OCI-LY3 (cell line): ENCODE measurements around the gene PAM.

Source experiments
- H2AFZ ChIP-seq: fragments of 200-600, 300-600 bp; shearing (Covaris generic); 2 replicates; pipeline ENCODE4 v1.6.0; 2014; ENCODE audit warnings: antibody characterized with exemption, low read depth, low read length
- H3K27ac ChIP-seq: fragments of 200-600, 300-600 bp; sonication (generic); 2 replicates; pipeline ENCODE4 v1.5.1; 2014; ENCODE audit warnings: mild to moderate bottlenecking, low read length, moderate library complexity, mixed read lengths
- H3K27me3 ChIP-seq: fragments of 200-600, 300-600 bp; sonication (generic); 2 replicates; pipeline ENCODE4 v1.6.1; 2014; ENCODE audit warnings: low read depth, low read length, mixed read lengths
- H3K36me3 ChIP-seq: fragments of 200-600, 300-600 bp; sonication (generic); replicated peaks from 2 replicates; pipeline ENCODE3; 2014; ENCODE audit warnings: low read depth, low read length, mixed read lengths
- H3K4me1 ChIP-seq: fragments of 300-600, 200-600 bp; sonication (generic); 2 replicates; pipeline ENCODE4 v1.6.1; 2014; ENCODE audit warnings: low read length, mixed read lengths
- H3K4me2 ChIP-seq: fragments of 200-600, 300-600 bp; sonication (generic); 2 replicates; pipeline ENCODE4 v1.6.1; 2014; ENCODE audit warnings: low read length, mixed read lengths
- H3K4me3 ChIP-seq: fragments of 300-600, 200-600 bp; sonication (generic); 2 replicates; pipeline ENCODE4 v1.5.1; 2014; ENCODE audit warnings: antibody characterized with exemption, mild to moderate bottlenecking, low read length, moderate library complexity
- H3K79me2 ChIP-seq: fragments of 300-600, 200-600 bp; shearing (Covaris generic); 2 replicates; pipeline ENCODE4 v1.6.1; 2014; ENCODE audit warnings: mild to moderate bottlenecking, low read length, mixed read lengths
- H3K9ac ChIP-seq: fragments of 300-600, 200-600 bp; shearing (Covaris generic); 2 replicates; pipeline ENCODE4 v1.6.0; 2014; ENCODE audit warnings: mild to moderate bottlenecking, low read length, moderate library complexity
- H3K9me3 ChIP-seq: fragments of 200-600, 300-600 bp; shearing (Covaris generic); 2 replicates; pipeline ENCODE4 v1.6.1; 2014; ENCODE audit warnings: low read length, mixed read lengths; ENCODE audit not compliant: insufficient read depth
- H4K20me1 ChIP-seq: fragments of 200-600, 300-600 bp; sonication (generic); 2 replicates; pipeline ENCODE4 v1.6.1; 2016; ENCODE audit warnings: low read length, mixed read lengths; ENCODE audit not compliant: insufficient read depth
- EZH2phosphoT487 ChIP-seq: fragments of 200-600 bp; shearing (Covaris generic); IDR thresholded peaks from 2 replicates; pipeline ENCODE4 v1.6.1; 2018; ENCODE audit warnings: antibody characterized with exemption, mixed run types, low read depth
- TF ChIP-seq, protein P1 (sequence below): fragments of 200-600, 300-600 bp; sonication (generic); IDR thresholded peaks from 2 replicates; pipeline ENCODE4 v1.5.1; 2014; ENCODE audit warnings: antibody characterized with exemption, low read length, low read depth

PAM gene

GRCh38 chr5:102715082-102715807, 39.9 kb upstream of the PAM start:
- Histone ChIP-seq H3K79me2 (no peaks in the 10 kb centered on the region), H3K27ac (no peak overlapping the region), H3K36me3 (no peaks in the 10 kb centered on the region), H4K20me1 (no peaks in the 10 kb centered on the region), H3K4me3 (no peak overlapping the region), H3K4me2 (no peak overlapping the region), H3K4me1 (peaks cover 10% of the 10 kb centered on the region; the same call in 1 of the 2 replicates), H3K9ac (no peak overlapping the region), H3K27me3 (no peaks in the 10 kb centered on the region), H2AFZ (no peak overlapping the region), H3K9me3 (no peaks in the 10 kb centered on the region)
- TF ChIP-seq, protein P1, sequence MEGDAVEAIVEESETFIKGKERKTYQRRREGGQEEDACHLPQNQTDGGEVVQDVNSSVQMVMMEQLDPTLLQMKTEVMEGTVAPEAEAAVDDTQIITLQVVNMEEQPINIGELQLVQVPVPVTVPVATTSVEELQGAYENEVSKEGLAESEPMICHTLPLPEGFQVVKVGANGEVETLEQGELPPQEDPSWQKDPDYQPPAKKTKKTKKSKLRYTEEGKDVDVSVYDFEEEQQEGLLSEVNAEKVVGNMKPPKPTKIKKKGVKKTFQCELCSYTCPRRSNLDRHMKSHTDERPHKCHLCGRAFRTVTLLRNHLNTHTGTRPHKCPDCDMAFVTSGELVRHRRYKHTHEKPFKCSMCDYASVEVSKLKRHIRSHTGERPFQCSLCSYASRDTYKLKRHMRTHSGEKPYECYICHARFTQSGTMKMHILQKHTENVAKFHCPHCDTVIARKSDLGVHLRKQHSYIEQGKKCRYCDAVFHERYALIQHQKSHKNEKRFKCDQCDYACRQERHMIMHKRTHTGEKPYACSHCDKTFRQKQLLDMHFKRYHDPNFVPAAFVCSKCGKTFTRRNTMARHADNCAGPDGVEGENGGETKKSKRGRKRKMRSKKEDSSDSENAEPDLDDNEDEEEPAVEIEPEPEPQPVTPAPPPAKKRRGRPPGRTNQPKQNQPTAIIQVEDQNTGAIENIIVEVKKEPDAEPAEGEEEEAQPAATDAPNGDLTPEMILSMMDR = no peak
- TF ChIP-seq EZH2phosphoT487 = no peak

DNA sequence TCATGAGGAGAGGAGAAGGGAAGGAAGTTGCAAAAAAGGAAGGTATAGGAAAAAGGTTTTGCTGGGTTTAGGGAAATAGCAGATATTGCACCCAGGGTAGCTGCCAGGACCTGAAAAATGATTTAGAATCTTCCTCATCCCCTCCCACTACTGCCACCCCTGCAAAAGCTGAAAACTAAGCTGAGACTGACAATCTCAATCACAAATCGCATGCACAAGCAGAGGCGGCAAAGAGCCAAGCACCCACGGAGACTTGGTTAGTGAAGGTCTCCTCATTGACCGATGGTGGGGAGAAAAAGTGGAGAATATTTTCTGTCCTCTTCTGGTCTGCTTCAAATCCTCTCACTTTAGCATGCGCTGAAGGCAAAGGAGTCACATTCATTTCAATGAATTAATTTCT, 39.1 kb upstream of the PAM start:
- no peak overlapping the region for H3K27ac ChIP-seq
- H3K9ac ChIP-seq = no peak overlapping the region
- no peaks in the 10 kb centered on the region for H4K20me1 ChIP-seq
- no peak overlapping the region for H2AFZ ChIP-seq
- H3K36me3 ChIP-seq = no peaks in the 10 kb centered on the region
- peaks cover 10% of the 10 kb centered on the region; the same call in 1 of the 2 replicates for H3K4me1 ChIP-seq
- no peaks in the 10 kb centered on the region for H3K9me3 ChIP-seq
- H3K4me2 ChIP-seq = no peak overlapping the region
- no peaks in the 10 kb centered on the region for H3K79me2 ChIP-seq
- no peaks in the 10 kb centered on the region for H3K27me3 ChIP-seq
- TF ChIP-seq, protein P1 = no peak
- TF ChIP-seq EZH2phosphoT487 = no peak
- no peak overlapping the region for H3K4me3 ChIP-seq

DNA sequence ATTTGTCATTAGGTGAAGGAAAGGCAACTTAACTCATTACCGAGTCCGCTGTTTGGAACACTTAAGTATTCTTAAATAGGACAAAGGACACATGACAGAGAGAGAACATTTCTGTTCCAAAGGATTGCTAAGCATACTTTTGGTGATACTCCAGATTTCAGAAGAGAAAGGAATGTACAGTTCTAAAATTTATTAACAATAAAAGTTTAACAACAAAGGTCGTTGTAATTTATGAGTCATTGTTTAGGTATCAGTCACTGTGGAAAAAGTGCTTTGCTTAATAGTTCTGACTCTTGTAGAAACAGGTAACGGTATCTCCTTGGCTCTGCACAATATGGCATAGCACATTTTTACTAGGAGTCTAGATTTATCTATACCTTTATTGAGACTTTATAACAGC, 36.3 kb upstream of the PAM start:
- Histone ChIP-seq H4K20me1 (no peaks in the 10 kb centered on the region), H3K79me2 (no peaks in the 10 kb centered on the region), H3K4me3 (no peak overlapping the region), H3K9me3 (no peaks in the 10 kb centered on the region), H3K36me3 (no peaks in the 10 kb centered on the region), H3K4me1 (peaks cover 1% of the 10 kb centered on the region; the same call in 1 of the 2 replicates), H3K9ac (no peak overlapping the region), H3K27me3 (no peaks in the 10 kb centered on the region), H2AFZ (no peak overlapping the region), H3K4me2 (no peak overlapping the region), H3K27ac (no peak overlapping the region)
- TF ChIP-seq, protein P1 = no peak
- no peak for TF ChIP-seq EZH2phosphoT487

- Histone ChIP-seq H3K79me2 (no peaks in the 10 kb centered on the region), H3K27me3 (no peaks in the 10 kb centered on the region), H3K4me3 (no peak overlapping the region), H3K9me3 (no peaks in the 10 kb centered on the region), H3K9ac (no peak overlapping the region), H3K4me2 (no peak overlapping the region), H3K36me3 (no peaks in the 10 kb centered on the region), H3K4me1 (no peaks in the 10 kb centered on the region), H3K27ac (no peak overlapping the region), H4K20me1 (no peaks in the 10 kb centered on the region), H2AFZ (no peak overlapping the region)
- TF ChIP-seq, protein P1 = no peak
- TF ChIP-seq EZH2phosphoT487 = no peak
Observed at GRCh38 chr5:102719886-102720285, 35.2 kb upstream of the PAM start.
